GM19238 (cell line): ENCODE measurements around the gene PEX3.

Experiments used
- DNase-seq: peaks from one replicate; pipeline ENCODE4 v3.0.0; 2011; ENCODE audit warnings: low spot score; ENCODE audit not compliant: insufficient read length

The PEX3 gene

GRCh38 chr6:143536866-143537691 is 86.5 kb downstream of the PEX3 start:
- DNase-seq: no peak

DNA sequence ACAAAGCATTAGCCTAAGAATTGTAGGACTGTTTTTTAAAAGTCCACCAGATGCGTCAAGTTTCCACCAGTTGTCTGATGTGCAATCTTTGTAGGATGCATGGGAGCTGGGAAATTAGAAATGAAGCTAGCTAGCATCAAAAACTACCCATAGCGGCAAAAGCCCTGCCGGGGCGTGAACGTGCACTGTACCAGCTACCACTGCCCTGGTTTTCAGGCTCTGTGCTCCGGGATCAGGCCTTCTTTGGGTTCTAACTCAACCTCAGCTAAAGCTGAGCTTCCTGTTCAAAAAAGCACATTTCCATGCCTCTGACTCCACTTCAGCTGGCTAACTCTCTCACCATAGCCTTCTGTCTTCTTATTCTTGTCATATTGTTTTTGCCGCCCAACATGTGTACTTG is 87.8 kb downstream of the PEX3 start:
- DNase-seq: no peak

GRCh38 chr6:143539106-143539505 is 88.5 kb downstream of the PEX3 start:
- DNase-seq: no peak

DNA sequence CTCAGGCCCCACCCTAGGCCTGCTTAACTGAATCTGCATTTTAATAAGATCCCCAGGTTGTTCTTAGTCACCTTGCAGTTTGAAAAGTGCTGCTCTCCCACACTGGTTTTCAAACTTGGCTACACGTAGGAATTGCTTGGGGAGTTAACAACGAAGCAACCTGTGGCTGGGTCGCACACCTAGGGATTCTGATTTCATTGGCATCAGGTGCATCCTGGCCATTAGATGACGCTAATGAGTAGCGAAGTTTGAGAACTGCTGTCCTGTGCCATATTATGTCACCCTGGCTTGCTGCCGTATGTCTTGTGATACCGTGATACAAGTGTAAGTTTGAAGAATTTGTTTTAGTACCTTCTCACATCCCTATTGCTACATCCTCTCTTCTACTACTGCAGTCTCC is 89.1 kb downstream of the PEX3 start:
- DNase-seq: no peak

DNA sequence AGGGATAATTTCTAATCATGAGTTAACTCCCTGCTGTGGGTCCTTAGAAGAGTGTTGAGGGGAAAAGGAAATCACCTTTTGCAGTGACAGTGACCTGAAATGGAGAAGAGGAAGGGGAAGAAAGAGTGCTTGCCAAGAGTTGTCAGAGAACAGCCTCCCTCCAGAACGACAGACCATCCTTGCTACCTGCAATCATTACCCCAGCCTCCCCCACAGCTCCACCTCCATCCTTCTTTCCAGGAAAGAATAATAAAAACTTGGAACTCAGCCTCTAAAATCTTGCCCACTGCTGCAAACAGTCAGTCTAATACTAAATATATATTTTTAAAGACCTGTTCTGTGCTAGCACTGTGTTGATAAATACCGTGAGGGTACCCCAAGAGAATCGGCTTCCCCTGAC is 89.6 kb downstream of the PEX3 start:
- no peak for DNase-seq
